GM23248 (cell line): Measurements from ENCODE around the gene FNTB.

Source experiments
- EZH2 ChIP-seq: fragments of 200-600 bp; sonication (generic); IDR thresholded peaks from 2 replicates; pipeline ENCODE4 v1.6.1; 2018; ENCODE audit warnings: antibody characterized with exemption, mild to moderate bottlenecking; ENCODE audit not compliant: insufficient read depth, poor library complexity, severe bottlenecking
- EZH2phosphoT487 ChIP-seq: fragments of 200-600 bp; sonication (generic); IDR thresholded peaks from 2 replicates; pipeline ENCODE4 v1.6.1; 2018; ENCODE audit warnings: antibody characterized with exemption, moderate library complexity, mild to moderate bottlenecking, low read depth; ENCODE audit not compliant: insufficient read depth

DNA sequence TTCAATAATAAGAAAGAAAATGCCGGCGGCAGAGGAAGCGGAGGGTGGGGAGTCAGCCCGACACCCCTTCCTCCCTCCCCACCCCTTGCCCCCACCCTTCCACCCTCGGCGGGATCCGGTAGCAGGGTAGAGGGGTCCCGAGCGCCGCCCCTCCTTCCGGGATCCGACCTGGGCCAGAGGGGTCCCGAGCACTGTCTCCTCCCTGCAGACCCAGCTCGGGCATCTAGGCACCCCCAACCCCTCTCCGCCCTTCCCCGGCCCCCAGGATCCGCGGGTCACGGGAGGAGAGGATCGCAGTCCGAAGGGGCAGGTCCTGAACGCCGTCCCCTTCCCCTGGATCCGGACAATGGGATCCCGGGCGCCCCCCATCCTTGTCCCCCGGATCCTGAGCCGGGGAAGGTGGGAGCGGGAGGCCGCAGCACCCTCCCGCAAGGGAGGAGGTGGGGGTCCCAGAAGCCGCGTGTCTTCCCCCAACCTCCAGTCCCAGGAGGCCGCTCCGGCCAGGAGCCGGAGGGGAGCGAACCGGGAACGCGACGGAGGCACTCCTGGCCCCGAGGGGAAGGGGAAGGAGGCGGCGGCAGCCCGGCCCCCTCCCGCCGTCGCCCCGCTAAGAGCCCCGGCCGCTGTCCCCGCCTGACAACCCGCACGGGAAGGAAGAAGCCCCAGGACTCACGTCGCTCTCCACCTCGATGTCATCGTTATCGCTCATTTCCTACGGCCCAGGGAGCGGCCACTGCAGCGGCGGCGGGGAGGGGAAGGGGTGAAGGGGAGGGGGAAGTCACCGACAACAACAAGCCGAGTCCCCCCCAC, 115.1 kb downstream of the FNTB start:
- TF ChIP-seq EZH2phosphoT487 (no peak), EZH2 (no peak)
